Embryonic facial prominence (tissue), 1 donor: ENCODE data around the gene CFL1.
"Not testable (repeated sequence)": the region's sequence is repeated elsewhere in the genome, so short reads cannot be mapped to it uniquely, and the experiment has no call there.

Experiments used
- DNase-seq: peaks from one replicate; pipeline ENCODE4 v3.0.0-alpha.2; 2016; ENCODE audit errors: extremely low spot score

CFL1 gene

DNA sequence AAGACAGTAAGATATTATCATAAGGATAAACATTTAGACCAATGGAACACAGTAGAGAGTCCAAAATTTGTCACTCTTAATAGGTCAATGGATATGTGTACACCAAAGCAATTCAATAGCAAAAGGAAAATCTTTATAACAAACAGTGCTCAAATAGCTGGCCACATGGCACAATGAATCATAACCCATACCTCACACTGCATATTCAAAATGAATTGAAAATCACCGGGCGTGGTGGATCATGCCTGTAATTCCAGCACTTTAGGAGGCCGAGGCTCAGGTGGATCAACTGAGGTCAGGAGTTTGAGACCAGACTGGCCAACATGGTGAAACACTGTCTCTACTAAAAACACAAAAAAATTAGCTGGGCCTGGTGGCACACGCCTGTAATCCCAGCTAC lies 15.8 kb downstream of the CFL1 start:
- no peak for DNase-seq

DNA sequence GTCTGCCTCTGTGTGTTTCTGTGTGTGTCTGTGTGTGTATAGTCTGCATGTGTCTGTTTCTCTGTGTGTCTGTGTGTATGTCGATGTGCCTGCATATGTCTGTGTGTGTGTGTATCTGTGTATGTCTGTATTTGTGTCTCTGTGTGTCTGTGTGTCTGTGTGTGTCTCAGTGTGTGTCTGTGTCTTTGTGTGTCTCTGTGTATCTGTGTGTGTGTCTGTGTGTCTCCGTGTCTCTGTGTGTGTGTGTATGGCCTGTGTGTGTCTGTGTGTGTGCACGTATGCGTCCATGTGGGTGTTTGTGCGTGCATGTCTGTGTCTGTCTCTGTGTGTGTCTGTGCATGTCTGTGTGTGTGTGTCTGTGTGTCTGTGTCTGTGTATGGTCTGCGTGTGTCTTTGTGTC lies 23.8 kb downstream of the CFL1 start:
- DNase-seq = no peak

DNA sequence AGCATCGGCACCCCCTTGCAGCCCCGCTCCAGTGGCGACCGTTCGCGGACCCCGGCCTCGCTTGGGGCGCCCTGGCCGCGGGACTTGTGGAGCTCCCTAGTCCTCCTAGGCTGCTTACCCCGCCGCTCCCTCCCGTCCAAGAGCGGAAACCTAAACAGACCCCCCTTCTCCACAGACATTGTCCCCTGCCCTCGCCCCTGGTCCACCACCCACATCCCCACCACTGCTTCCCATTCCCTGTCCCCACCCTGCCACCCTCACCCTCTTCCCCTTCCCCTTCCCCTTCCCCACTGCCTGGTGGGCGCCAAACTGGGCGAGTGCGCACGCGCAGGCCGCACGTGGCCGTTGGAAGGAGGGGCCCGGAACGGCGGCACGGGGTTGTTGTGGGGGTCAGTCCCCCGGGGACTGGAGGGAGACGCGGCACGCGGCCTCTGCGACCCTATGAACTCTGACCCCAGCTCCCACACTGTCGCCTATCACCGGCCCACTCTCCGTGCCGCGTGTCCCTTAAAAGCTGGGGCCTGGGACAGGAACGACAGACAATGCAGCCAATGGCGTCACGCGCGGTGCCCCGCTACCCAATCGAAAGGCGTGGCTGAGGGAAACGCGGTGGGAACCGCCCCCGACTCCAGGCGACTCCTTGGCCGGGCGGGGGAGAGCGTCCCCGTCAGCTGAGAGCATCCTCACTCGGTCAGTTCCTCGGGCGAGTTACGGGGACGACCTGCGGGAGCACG lies 24.5 kb downstream of the CFL1 start, which contains the start of gene SNX32:
SNX32 (plus strand) TSS at position 667 of the 734 bp plus-strand sequence. CDS start 103 bp downstream, outside the sequence.
- peak; percentile 86 for DNase-seq

DNA sequence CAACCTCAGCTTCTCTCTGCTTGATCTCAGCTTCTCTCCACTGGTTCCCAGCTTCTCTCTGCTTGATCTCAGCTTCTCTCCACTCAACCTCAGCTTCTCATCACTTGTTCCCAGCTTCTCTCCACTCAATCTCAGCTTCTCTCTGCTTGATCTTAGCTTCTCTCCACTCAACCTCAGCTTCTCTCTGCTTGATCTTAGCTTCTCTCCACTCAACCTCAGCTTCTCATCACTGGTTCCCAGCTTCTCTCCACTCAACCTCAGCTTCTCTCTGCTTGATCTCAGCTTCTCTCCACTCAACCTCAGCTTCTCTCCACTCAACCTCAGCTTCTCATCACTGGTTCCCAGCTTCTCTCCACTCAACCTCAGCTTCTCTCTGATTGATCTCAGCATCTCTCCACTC lies 25.7 kb downstream of the CFL1 start:
- DNase-seq = not testable (repeated sequence)

DNA sequence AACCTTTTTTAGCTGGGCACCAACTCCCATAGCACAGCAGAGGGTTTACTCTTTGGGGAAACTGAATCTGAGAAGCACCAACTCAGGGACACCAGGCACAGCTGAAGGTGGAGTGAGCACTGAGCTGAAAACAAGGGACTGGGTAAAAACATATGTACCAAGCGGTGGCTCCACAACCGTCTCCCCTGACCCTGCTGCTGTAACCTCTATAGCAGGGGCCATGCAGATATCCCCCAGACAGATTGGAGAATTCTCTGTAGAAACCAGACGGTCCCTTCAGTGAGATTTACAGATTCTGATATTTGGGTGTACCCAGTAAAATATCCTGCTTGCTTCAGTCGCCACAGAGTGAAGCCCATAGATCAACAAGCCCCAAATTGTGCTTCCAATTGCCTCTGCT lies 28.5 kb downstream of the CFL1 start:
- no peak for DNase-seq

DNA sequence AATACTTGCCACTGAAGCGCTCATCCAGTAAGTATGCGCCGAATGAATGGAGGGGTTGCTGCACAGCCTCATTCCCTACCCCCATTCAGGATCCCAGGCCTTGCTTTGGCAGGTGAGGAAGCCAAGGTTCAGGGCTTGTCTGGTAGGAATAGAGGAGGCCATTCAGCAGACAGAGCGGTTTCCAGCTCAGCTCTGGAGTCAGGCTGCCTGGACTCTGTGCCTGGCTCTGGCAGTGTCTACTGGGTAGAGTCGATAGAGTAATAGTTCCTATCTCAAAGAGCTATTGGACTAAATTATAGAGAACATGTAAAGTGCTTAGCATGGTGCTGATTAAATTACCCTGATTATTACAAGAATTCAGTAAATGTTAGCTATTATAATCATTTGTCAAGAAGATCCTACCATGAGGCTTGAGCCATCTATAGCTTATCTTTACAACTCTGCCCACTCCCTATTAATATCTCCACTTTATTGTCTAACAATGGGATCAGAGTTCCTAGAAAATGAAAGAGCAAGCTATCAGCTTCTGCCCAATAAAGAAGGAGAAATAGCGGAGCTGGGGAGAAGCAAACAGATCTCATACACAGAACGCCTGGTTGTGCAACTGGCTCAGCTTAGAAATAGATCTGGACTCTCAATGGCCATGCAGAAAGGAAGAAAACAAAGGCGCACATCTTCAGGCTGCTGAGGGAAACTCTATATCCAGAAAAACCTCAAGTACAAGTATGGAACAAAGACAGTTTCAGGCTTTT lies 30.8 kb downstream of the CFL1 start:
- DNase-seq = no peak

DNA sequence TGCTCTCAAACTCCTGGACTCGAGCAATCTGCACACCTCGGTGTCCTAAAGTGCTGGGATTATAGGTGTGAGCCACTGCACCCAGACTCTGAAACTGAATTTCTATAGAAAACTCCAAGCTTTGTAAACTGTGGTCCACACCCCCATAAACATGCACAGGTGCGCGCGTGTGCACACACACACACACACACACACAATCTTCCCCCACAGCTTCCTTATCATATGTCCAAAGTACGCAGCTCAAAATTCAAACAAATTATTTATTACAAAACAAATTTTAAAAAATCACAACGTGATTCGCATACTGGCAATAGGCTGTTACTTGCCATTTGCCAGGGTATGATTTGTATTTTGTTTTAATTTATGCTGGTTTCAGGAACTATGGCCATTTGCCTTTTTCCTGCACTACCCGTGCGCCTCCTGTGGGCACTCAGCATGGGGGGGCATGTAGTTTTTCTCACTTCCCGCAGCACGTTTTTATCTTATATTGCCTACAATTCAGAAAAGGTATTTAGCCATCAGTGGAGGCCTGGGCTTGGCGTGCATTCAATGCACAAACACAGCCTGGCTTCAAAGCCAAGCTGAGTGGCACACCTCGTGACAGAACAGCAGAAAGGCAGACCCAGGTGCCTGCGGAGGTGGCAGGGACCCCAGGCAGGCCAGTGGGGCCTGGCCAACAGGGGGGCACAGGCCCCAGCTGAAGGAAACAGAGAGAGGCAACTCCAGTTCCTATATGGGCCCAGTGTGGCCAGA lies 35.0 kb downstream of the CFL1 start:
- DNase-seq = no peak

DNA sequence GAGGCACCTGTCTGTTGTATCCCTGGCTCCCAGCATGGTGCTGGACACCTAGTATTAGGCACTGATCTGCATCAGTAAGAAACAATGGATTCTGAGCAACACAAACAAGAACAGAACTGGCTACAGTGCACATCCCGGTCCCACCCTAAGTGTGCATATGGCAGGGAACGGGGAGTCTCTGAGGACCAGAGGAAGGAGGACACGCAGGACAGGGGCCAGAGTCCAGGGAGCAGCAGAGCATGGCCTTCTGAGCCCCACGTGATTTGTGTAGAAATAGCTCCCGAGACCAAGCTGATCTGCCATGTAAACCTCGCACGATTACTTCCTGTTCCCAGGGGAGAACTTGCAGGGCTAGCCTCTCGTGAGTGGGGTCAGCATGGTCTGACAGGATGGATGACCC lies 36.9 kb downstream of the CFL1 start:
- no peak for DNase-seq

DNA sequence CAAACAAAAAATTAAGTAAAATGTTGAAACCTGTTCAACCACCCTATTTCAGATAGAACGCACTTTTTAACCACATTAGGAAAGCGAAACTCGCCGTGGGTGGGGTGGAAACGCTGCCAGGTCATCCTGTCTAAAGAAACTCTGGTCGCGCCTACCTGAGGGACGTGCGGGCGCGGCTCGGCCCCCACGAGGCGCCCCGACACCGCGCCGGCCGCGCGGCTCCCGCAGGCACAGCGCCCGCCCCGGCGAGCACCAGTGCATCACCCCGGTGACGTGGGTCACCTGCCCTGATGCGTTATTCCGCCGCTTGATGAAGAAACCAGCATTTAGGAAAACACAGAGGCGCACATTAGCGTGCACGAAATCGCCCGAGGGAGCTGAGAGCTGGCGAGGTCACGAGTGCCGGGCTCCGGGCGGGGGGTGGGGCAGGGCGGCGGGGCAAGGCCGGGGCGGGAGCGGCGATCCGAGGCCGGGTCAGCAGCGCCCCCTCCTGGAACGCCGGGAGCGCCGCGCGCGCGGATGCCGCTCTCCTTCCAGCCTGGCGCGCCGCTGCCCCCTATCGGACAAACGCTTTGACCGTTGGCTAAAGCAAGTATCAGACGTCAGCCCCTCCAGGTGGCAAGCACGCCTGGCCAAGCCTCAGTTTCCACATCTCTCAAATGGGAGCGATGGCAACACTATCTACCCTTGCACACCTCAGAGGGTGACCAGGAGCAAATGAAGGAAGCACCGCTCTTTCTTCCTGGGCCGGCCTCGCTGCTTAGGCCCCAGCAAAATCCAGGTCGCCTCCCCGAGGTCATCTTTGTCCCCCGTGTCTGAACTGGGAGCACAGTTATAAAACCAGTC lies 39.9 kb downstream of the CFL1 start:
- peak; percentile 73 for DNase-seq

DNA sequence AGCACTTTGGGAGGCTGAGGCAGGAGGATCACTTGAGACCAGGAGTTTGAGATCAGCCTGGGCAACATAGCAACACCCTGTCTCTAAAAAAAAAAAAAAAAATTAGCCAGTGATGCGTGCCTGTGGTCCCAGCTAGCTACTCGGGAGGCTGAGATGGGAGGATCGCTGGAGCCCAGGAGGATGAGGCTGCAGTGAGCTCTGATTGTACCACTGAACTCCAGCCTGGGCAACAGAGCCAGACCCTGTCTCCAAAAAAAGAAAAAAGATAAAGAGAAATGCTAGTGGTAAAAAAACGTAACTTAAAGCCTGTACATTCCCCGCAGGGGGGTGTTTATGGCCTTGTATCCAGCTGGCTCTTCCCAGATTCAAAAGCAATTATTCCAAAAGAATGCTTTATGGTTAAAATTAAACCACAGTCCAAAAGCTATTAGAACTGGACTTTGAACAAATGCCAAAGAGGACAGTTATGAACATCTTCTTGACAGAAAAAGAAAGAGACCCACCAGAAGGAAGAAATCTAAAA lies 40.6 kb downstream of the CFL1 start:
- no peak for DNase-seq

DNA sequence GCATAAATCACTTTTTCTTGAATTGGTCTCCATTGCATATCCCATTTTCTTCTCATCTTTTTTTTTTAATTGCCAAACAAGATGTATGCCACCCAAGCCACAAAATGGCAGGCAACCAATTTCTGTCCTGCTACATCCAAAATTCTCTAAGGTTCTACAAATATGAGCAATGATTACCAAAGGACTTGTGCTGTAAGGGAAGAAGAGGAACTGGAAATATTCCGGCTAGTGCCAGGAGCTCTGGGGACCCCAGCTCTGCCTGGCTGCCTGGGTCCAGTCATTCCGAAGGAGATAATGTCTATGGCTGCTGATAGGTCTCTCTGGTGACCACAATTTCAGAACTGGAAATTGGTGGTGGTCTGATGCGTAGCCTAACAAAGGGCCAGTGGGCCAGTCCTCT lies 41.3 kb downstream of the CFL1 start:
- no peak for DNase-seq

DNA sequence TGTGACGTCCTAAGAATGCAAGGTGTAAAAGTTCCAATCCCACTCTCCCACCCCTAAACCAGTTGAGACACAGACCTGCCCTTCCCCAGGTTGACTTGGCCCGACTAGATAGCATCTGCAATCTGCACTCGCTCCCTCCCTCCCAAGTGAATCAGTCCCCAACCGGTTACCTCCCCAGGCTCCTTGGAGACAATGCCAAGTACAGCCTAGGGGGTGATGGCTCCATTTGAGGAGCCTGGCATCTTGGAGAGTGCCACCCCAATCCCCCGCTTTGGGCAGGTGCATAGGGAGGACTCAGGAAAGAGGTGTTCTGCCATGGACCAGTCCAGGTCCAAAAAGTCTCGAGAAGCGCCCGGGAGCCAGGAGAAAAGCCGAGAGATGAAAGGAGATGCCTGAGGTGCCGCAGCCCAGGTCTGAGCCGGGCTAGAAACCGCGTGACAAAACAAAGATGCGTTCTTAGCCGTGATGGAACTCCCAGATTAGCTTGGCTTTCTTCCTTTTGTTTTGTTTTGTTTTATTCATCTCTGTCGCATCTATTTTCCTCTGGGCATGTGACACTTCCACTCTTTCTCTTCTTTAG lies 42.9 kb downstream of the CFL1 start:
- DNase-seq = no peak

DNA sequence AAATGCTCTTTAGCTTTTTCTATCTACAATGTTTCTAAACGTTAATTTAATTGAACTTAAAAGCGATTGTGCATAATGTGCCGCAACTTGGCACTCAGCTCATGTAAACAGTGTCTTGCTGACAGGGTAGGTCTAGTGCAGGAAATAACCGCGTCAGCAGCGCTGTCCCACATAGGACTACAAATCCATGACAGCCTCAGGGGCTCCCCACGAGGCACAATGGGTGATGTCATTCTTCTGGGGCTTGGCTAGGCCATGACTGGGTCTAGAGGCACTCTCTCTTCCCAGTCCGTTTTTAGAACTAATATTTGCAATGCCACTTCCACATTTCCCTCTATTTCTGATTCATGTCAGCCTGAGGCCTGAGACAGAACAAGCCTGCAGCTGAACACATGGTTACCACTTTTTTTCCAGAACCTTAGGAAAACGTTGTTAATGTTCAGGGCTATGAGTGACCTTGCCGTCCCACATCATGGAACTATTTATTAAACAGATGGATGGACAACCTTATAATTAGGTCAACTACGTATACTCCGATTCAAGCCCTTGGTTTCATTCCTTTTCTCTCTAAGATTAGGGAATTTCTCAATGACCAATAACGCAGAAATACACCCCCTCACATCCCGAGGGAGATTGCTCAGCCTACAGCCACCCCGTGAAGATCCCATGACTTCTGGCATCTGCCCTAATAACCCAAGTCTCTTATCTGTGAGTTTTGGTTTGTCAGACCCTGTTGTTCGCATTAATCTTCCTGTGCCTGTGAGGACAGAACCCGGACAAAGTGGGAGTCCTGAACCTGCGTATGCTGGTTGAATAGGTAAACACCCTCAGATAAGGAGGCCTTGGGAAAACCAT lies 43.6 kb downstream of the CFL1 start:
- DNase-seq = no peak

DNA sequence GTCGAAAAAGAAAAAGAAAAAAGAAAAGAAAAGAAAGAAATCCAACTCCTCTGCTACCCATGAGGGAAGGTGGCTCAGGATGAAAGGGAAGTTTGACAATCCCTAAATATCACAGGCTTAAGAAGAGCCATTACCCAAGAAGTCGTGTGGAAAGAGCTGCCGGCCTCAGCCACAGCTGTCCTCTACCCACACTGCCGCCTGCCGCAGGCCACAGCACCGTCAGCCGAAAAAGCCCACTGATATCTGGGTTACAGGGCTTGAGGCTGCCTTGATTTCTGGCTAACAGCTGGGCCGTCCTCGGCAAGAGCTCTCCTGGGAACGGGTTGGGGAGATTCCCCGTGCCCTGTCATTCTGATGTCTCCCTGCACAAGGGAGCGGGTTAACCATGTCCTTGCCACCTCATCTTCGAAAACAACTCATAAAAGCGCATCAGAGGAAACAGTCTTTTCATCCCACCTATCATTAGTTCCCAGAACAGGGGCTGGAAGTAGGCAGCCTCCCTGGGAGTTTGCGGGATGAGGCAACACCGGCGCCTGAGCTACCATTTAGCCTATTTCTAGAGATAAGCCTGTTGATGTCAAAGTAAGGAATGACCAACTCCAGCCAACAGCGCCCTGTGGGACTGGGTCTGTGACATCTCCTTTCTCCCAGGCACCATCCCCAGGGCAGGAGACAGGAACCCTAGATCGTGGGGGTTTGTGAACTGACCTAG lies 46.1 kb downstream of the CFL1 start:
- no peak for DNase-seq

DNA sequence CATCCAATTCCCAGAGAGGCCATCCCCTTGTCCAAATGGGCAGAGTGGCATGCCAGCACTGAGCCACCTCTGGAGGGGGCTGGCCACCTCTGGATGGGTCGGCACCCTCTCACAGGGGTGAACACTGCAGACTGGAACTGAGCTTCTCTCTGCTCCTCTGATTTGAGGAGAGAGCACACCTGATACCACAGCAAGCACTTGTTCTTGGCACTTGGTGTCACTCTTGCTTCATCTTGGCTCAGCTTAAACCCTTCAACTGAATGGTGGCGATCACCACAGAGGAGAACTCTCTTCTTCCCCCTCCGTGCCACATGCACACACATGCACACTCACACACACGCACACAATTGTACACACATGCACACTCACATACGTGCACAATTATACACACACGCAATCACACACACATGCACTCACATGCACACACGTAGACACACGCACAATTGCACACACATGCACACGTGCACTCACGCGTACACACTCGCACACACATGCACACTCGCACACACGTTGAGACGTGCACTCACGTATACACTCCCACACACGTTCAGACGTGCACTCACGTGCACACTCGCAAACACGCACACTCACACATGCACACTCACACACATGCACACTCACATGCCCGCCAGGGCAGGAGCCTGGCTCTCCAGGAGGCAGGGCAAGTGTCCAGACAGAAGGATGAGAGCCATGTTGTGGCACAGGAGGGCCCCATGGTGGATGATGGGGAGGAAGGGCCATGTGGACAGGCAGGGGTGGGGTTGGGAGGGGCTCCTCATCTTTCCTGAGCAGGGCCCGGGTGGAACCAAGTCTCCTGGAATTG lies 47.7 kb downstream of the CFL1 start:
- no peak for DNase-seq

DNA sequence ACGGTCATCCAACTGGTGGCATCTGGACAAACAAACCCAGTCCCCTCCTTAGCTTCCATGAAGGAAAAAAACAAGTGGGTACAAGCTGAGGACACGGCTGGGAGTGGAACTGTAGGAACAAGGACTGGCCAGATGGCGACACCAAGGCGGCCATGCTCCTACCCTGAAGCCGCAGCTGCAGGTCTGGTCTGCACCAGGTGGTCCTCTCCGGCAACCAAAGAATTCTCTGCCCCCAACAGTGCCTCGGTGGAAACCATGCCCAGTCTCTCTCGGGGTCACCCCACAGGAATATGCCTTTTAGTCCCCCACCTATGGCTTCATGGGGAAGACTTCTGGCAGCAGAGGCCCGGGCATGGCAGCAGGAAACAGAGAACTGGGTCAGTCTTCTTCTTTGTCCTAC lies 48.5 kb downstream of the CFL1 start:
- DNase-seq = no peak

DNA sequence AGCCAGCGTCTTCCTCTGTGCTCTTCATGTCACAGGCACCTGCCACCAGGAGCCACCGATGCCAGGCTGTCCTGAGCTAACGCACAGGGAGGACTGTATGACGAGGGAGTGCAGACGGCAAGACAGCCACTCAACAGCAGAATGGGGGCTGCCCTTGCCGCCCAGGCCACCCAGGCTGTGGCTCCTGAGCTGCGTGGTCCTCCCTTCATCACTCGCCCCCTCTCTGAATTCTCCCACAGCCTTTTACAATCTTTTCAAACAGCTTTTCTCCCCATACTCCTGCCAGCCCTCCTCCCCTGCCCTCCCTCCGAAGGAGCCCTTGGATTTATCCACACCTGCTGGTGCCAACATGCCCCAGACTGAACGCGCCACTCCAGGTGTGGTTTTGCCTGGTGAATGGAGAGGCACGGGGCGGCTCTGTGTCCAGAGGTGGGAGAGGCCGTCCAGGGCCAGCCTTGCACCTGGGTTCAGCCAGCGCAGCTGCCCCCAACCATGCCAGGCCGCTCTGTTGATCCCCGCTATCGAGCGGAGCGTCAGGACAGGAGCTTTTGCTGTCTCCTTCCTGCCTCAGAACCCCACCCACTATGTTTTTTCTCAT lies 49.1 kb downstream of the CFL1 start:
- DNase-seq = no peak

DNA sequence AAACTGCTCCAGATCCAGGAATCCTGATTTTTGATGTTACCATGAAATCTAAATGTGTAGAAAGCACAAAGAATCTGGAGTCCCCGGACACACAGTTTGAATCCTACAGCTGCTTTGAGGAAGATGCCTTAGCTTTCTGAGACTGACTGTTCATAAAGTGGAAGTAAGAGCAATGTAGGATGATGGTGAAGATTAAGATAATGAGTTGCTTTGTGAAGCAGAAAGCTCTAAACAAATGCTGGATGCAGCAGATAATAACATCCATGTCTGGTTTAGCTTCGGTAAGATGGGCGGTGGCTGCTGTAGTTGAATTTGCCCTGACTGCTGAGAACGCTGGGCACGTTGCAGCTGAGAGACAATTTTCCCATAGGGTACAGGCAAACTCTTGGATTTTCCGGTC lies 51.0 kb downstream of the CFL1 start:
- DNase-seq = no peak
